ENCODE data around the gene ACY1.

DNA sequence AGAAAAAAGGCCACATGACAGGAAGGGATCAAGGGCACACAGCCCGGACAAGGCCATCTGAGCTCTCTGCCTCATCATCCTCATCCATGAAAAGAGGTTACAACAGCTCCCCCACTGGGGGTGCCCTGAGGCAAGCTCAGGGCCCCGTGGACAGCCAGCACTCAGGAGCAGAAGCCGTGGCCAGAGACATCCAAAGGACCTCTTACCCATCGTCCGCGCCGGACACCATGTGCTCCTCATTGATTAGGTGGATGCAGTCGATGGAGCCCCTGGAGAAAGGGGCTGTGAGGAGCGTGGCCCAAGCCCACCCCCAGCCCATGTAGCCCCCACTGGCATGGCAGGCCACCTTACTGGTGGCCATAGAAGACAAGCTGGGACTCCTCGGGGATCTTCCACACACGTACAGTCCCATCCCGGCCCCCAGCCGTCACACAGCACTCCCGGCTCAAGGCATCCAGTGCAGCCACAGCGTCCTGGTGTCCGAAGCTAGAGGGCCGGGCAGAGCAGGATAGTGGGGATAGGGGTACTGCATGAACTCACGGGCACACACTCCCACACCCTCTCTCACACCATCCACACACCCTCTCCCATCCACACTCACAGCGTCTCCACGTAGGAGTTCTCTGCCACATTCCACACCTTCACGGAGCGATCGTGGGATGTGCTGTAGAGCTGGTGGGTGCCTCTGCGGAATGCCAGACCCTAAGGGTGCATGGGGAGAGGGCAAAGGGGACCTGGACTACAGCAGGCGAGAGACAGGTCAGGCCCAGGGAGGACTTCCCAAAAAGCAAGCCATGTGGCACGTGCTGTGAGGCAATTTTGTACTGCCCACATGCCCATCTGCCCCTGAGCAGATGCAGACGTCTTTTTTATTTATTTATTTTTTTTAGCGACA, 48.1 kb upstream of the ACY1 start:
- TF ChIP-seq SUZ12 (IDR thresholded peaks at IDR 0.05; ENCODE audit: extremely low read depth, insufficient read depth, insufficient read length), result no peak
- TF ChIP-seq ZNF274 (IDR thresholded peaks at IDR 0.05; ENCODE audit: low read depth, low read length), result no peak
- no peak for TF ChIP-seq YY1 (IDR thresholded peaks at IDR 0.05; ENCODE audit: insufficient read depth, insufficient read length)
